ENCODE results near the gene IRX1. TPM values are rescaled to one million over a fixed set of nuclear protein-coding genes. Genes with fewer than 3 reads are reported as not detected.

Gene IRX1
- total and polyA plus RNA-seq, 9 donors = not detected

DNA sequence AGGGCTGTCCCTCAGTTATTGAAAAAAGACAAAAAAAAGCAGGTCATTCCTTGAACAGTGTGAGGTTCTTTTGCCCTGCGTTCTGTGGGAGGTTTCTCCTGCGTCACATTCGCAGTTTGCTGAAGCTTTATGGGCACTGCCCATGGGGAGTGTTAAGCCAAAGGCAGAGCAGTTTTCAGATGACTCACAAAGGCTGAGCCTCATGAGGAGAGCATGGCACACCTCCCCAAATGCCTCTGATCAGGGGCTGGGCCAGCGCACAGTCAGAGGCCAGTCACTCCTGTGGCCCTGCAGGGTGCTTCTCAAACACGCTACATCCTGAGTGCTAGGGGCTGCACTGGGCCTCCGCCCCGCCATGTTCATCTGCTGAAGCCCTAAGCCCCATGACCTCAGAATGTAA is 38.4 kb downstream of the IRX1 start:
- H3K27me3 ChIP-seq = no peaks in the 10 kb centered on the region

DNA sequence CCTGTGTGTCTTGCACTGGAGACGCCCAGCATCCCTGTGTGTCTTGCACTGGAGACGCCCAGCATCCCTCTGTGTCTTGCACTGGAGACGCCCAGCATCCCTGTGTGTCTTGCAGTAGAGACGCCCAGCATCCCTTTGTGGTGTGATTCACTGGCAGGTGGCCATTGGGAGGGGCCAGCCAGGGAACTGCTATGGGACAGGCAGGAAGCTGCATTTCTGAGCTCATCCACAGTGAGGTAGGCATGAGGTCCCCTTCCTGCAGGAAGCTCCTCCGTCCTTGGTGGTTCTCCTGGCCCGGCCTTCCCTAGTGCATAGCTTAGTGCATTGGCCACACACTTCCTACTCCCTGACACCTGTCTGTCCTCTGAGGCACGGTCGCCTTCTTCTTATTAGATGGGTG is 43.5 kb downstream of the IRX1 start:
- WGBS, 3 donors = 44 to 60% (median 52%) methylated on average over 4 to 7 of the region's 8 CpGs
- intact Hi-C loops (cut with DNase I) = no loop called here
- Histone ChIP-seq H3K9me3 (peaks cover 0 to 3% of the 10 kb centered on the region in 2 donors), H3K4me1 (ENCODE audit: insufficient read depth) (no peaks in the 10 kb centered on the region), H3K27me3 (no peaks in the 10 kb centered on the region), H3K27ac (no peak overlapping the region), H3K4me3 (no peak overlapping the region), H3K36me3 (no peaks in the 10 kb centered on the region)
- TF ChIP-seq, protein P1, sequence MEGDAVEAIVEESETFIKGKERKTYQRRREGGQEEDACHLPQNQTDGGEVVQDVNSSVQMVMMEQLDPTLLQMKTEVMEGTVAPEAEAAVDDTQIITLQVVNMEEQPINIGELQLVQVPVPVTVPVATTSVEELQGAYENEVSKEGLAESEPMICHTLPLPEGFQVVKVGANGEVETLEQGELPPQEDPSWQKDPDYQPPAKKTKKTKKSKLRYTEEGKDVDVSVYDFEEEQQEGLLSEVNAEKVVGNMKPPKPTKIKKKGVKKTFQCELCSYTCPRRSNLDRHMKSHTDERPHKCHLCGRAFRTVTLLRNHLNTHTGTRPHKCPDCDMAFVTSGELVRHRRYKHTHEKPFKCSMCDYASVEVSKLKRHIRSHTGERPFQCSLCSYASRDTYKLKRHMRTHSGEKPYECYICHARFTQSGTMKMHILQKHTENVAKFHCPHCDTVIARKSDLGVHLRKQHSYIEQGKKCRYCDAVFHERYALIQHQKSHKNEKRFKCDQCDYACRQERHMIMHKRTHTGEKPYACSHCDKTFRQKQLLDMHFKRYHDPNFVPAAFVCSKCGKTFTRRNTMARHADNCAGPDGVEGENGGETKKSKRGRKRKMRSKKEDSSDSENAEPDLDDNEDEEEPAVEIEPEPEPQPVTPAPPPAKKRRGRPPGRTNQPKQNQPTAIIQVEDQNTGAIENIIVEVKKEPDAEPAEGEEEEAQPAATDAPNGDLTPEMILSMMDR (IDR thresholded peaks at IDR 0.05) = no peak
- TF ChIP-seq POLR2A (IDR thresholded peaks at IDR 0.05) (no peak), EP300 (IDR thresholded peaks at IDR 0.05) (no peak)
- DNase-seq = no peak

More for the DNA sequence above, 38.4 kb downstream of the IRX1 start:
- intact Hi-C loops (cut with DNase I) = no loop called here
- peaks cover 0 to 3% of the 10 kb centered on the region in 2 donors for H3K9me3 ChIP-seq
- H3K36me3 ChIP-seq = no peaks in the 10 kb centered on the region
- H3K4me3 ChIP-seq = no peak overlapping the region
- H3K4me1 ChIP-seq (ENCODE audit: insufficient read depth) = no peaks in the 10 kb centered on the region
- no peak for TF ChIP-seq EP300 (IDR thresholded peaks at IDR 0.05)
- TF ChIP-seq, protein P1 (IDR thresholded peaks at IDR 0.05) = no peak
- no peak for TF ChIP-seq POLR2A (IDR thresholded peaks at IDR 0.05)
- 94% methylated on average over 7 of the region's 7 CpGs for WGBS, 3 donors
- DNase-seq = no peak
- no peak overlapping the region for H3K27ac ChIP-seq

DNA sequence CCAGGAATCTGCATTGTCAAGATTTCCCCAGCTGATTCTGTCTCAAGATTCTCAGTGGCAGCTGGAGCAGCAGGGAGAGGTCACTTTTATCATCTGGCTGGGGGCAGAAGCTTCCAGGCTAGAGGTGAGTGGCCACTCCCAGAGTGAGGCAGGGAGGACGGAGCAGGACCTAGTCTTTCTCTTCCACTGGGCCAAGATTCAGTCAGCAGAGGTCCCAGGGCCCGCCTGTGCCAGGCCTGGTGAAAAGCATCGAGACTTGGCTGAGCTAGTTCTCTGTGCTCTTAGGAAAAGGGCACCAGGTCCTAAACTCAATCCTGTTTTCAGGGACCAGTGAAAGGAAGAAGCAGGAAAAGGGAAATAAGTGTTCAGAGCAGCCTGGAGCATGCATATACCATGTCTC is 46.6 kb downstream of the IRX1 start:
- Histone ChIP-seq H3K4me3 (no peak overlapping the region), H3K36me3 (no peaks in the 10 kb centered on the region), H3K9me3 (no peaks in the 10 kb centered on the region), H3K27ac (no peak overlapping the region), H3K27me3 (no peaks in the 10 kb centered on the region), H3K4me1 (ENCODE audit: insufficient read depth) (no peaks in the 10 kb centered on the region)
- DNase-seq = no peak
- intact Hi-C loops (cut with DNase I) = no loop called here
- no peak for TF ChIP-seq EP300 (IDR thresholded peaks at IDR 0.05)
- 74 to 84% (median 82%) methylated on average over 3 of the region's 3 CpGs for WGBS, 3 donors

DNA sequence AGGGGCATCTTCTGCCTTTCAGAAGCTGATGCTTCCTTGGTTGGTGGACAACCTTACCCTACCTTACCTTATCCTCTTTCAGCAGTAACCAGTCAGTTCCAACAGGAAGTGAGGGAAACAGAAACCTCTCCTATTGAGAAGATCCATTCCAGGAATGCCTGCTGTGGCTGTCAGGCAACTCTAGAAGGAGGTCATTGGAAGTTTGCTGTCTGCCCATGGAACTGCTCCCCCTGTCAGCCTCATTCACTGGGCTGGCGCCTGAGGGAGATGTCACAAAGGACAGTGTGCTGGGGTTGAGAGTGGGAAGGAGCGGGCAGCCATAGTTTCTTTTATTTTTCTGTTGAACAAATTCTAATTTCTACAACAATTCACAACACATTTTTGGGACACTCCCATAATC is 54.7 kb downstream of the IRX1 start:
- Histone ChIP-seq H3K4me1 (ENCODE audit: insufficient read depth) (no peaks in the 10 kb centered on the region), H3K27me3 (no peaks in the 10 kb centered on the region), H3K9me3 (no peaks in the 10 kb centered on the region), H3K27ac (no peak overlapping the region), H3K36me3 (no peaks in the 10 kb centered on the region), H3K4me3 (no peak overlapping the region)
- intact Hi-C loops (cut with DNase I) = no loop called here
- WGBS, 3 donors = 70 to 76% (median 76%) methylated on average over 2 of the region's 2 CpGs
- no peak for DNase-seq
- TF ChIP-seq, protein P1 (IDR thresholded peaks at IDR 0.05) = no peak

DNA sequence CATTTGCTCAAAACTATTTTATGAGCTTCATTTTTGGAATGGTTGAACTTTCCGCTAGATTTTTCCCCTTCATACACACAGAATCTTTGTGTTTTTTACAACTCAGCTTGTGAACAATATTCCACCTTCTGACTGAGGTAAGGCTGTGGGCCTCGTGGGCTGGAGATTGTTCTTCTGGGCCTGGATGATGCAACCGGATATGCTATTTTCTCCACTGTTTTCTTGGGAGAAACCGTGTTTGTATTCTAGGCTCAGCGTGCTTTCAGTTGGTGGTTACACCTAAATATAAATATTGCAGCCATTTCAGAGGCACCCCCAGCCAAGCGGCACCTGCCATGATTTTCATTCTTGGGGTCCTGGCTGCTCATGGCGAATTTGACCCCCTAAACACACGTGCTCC is 55.2 kb downstream of the IRX1 start:
- no peaks in the 10 kb centered on the region for H3K36me3 ChIP-seq
- no peak for TF ChIP-seq EP300 (IDR thresholded peaks at IDR 0.05)
- TF ChIP-seq, protein P1 (IDR thresholded peaks at IDR 0.05) = no peak
- TF ChIP-seq POLR2A (IDR thresholded peaks at IDR 0.05) = no peak
- intact Hi-C loops (cut with DNase I) = no loop called here
- no peaks in the 10 kb centered on the region for H3K27me3 ChIP-seq
- no peaks in the 10 kb centered on the region for H3K9me3 ChIP-seq
- no peak overlapping the region for H3K4me3 ChIP-seq
- H3K27ac ChIP-seq = no peak overlapping the region
- WGBS, 3 donors = 81 to 87% (median 81%) methylated on average over 8 of the region's 8 CpGs
- DNase-seq = no peak
- no peaks in the 10 kb centered on the region for H3K4me1 ChIP-seq (ENCODE audit: insufficient read depth)
